ENCODE results near the gene PLEKHH2. TPM values are rescaled to one million over a fixed set of nuclear protein-coding genes. Genes with fewer than 3 reads are reported as not detected.
"Not testable (repeated sequence)": the region's sequence is repeated elsewhere in the genome, so short reads cannot be mapped to it uniquely, and the experiment has no call there.

PLEKHH2 gene
- total RNA-seq, 4 donors from 2014 or later = 9.8 to 32.3 (median 27.0) TPM

GRCh38 chr2:43717322-43717721, 80.3 kb downstream of the PLEKHH2 start:
- no peak for TF ChIP-seq CTCF (IDR thresholded peaks at IDR 0.05)
- DNase-seq (ENCODE audit: low spot score) (no peak), ATAC-seq (ENCODE audit: low FRiP score) (no peak)

GRCh38 chr2:43718530-43719124, 81.6 kb downstream of the PLEKHH2 start:
- no peak for TF ChIP-seq CTCF (IDR thresholded peaks at IDR 0.05)
- no peak for DNase-seq (ENCODE audit: low spot score)
- no peak for ATAC-seq (ENCODE audit: low FRiP score)

GRCh38 chr2:43724728-43725526, 87.9 kb downstream of the PLEKHH2 start:
- DNase-seq (ENCODE audit: low spot score) = no peak

GRCh38 chr2:43725711-43726246, 88.7 kb downstream of the PLEKHH2 start:
- no peak for TF ChIP-seq CTCF (IDR thresholded peaks at IDR 0.05)
- DNase-seq (ENCODE audit: low spot score) (no peak), ATAC-seq (ENCODE audit: low FRiP score) (no peak)

More at GRCh38 chr2:43724728-43725526, 87.9 kb downstream of the PLEKHH2 start:
- peak; percentile 63 for ATAC-seq (ENCODE audit: low FRiP score)
- no peak for TF ChIP-seq CTCF (IDR thresholded peaks at IDR 0.05)

- not testable (repeated sequence) for DNase-seq (ENCODE audit: low spot score)
Measured at GRCh38 chr2:43726961-43727633, 90.0 kb downstream of the PLEKHH2 start.

GRCh38 chr2:43727634-43728014, 90.6 kb downstream of the PLEKHH2 start:
- ATAC-seq (ENCODE audit: low FRiP score) (no peak), DNase-seq (ENCODE audit: low spot score) (no peak)
- TF ChIP-seq CTCF (IDR thresholded peaks at IDR 0.05) = no peak

More at GRCh38 chr2:43726961-43727633, 90.0 kb downstream of the PLEKHH2 start:
- not testable (repeated sequence) for ATAC-seq (ENCODE audit: low FRiP score)

GRCh38 chr2:43729491-43730174, 92.6 kb downstream of the PLEKHH2 start:
- no peak for ATAC-seq (ENCODE audit: low FRiP score)
- DNase-seq (ENCODE audit: low spot score) = no peak
- no peak for TF ChIP-seq CTCF (IDR thresholded peaks at IDR 0.05)

Data from omental fat pad (tissue), 4 donors.